ENCODE data around the gene PEX13.

The PEX13 gene

DNA sequence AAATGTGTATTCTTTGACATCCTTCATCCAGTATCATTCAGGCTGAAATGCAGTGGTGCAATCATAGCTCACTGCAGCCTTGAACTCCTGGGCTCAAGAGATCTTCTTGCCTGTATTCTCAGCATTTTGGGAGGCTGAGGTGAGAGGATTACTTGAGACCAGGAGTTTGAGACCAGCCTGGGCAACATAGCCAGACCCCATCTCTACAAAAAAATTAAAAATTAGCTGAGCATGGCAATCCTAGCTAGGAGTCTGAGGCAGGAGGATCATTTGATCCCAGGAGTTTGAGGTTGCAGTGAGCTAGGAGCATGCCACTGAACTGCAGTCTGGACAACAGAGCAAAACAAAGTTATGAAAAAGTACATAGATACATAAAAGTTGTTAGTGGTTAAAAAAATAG lies 72.3 kb downstream of the PEX13 start:
- no peak for DNase-seq

DNA sequence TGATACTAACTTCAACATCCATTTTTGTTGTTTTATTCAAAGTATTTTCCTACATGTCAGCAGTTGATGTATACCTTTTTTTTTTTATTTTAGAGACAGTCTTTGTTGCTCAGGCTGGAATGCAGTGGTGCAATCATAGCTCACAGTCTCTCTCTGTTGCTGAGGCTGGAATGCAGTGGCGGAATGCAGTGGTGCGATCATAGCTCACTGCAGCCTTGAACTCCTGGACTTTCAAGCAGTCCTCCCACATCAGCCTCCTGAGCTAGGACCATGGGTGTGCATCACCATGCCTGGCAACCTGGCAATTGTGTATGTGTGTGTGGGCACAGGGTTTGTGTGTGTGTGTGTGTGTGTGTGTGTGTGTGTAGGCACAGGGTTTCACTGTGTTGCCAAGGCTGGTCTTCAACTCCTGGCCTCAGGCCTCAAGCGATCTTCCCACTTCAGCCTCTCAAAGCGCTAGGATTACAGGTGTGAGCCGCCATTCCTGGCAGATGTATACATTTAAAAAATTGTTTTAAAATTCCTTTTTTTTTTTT lies 72.9 kb downstream of the PEX13 start:
- DNase-seq, result no peak

DNA sequence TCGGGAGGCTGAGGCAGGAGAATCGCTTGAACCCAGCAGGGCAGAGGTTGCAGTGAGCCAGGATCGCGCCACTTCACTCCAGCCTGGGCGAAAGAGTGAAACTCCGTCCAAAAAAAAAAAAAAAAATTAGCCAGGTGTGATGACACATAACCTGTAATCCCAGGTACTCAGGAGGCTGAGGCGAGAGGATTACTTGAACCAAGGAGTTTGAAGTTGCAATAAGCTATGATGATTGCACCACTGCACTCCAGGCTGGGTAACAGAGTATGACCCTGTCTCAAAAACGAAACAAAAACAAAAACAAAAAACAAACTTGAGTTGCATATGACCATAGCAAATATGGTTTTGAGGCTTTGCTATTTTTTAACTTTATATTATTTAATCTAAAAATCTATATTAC lies 74.0 kb downstream of the PEX13 start:
- DNase-seq, result no peak

DNA sequence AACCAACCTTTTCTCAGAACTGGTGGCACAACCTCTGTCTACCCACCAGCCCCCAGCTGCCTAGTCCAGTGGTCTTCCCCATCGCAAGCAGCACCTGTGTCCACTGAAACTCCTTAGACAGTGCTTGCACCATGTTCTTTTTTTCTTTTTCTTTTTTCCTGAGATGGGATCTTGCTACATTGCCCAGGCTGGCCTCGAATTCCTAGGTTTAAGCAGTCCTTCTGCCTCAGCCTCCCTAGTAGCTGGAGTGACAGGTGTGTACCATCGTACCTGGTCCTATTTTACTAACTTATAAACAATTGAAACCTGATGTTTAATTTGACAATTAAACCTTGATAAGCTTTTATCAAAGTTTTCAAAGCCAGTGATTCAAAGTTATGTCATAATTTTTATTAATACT lies 78.9 kb downstream of the PEX13 start:
- no peak for DNase-seq

DNA sequence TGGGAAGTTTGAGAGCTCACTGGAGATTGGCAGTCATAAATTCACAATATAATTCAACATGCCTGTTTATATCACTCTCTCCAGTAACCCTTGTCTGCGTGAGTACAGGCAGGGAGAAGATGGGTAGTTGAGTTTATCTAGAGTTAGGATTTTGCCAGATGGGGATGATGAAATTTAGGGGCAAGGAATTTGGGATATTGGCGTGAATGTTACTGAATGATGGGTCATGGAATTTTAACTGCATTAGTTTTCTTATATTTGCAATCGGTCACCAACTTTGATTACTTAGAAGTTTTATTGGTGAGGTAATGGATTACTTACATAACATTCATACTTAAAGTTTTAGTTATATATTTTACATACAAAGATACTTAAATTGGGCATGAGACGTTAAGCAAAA lies 83.3 kb downstream of the PEX13 start:
- no peak for DNase-seq

Data from activated effector memory CD4-positive, alpha-beta T cell treated with anti-CD3 and anti-CD28 coated beads, Interleukin-2, amount 50 U/mL, for 16 hours (primary cell).